NCI-H2029 (cell line): ENCODE results near the gene TSC22D2.
A peak's percentile ranks its signal among the peaks of the same experiment; 100 is the strongest.

ENCODE experiments used
- DNase-seq: peaks from one replicate; lab custom pipeline; 2025; lab: John Stamatoyannopoulos, UW

TSC22D2 gene

GRCh38 chr3:150385296-150386242 is 22.5 kb upstream of the TSC22D2 start:
- DNase-seq = no peak

- DNase-seq = no peak
These were observed 19.3 kb upstream of the TSC22D2 start for GRCh38 chr3:150388498-150389418.

- no peak for DNase-seq
These were observed 18.0 kb upstream of the TSC22D2 start for GRCh38 chr3:150390087-150390486.

- no peak for DNase-seq
These were observed 16.9 kb upstream of the TSC22D2 start for GRCh38 chr3:150391161-150391560.

GRCh38 chr3:150393745-150394144 is 14.4 kb upstream of the TSC22D2 start:
- DNase-seq = no peak

- DNase-seq = no peak
These were observed 13.5 kb upstream of the TSC22D2 start for GRCh38 chr3:150394606-150395005.

- no peak for DNase-seq
These were observed 11.6 kb upstream of the TSC22D2 start for GRCh38 chr3:150396491-150396890.

- no peak for DNase-seq
These were observed 11.0 kb upstream of the TSC22D2 start for GRCh38 chr3:150396956-150397550.

- no peak for DNase-seq
These were observed 9.0 kb upstream of the TSC22D2 start for GRCh38 chr3:150399060-150399459.

GRCh38 chr3:150401285-150401684 is 6.8 kb upstream of the TSC22D2 start:
- no peak for DNase-seq

GRCh38 chr3:150402217-150402616 is 5.9 kb upstream of the TSC22D2 start:
- no peak for DNase-seq

GRCh38 chr3:150404023-150404422 is 4.1 kb upstream of the TSC22D2 start:
- no peak for DNase-seq

- DNase-seq = no peak
These were observed 869 bp upstream of the TSC22D2 start for GRCh38 chr3:150407051-150407807.

GRCh38 chr3:150407808-150408220 is 284 bp upstream of the TSC22D2 start:
- DNase-seq = no peak

- DNase-seq = no peak
These were observed 1.0 kb downstream of the TSC22D2 start for GRCh38 chr3:150409125-150409511.

GRCh38 chr3:150409512-150410310 is 1.6 kb downstream of the TSC22D2 start:
- peak; percentile 9 for DNase-seq

- peak; percentile 7 for DNase-seq
These were observed 2.4 kb downstream of the TSC22D2 start for GRCh38 chr3:150410311-150411105.

GRCh38 chr3:150411106-150411460 is 3.0 kb downstream of the TSC22D2 start:
- no peak for DNase-seq

- no peak for DNase-seq
These were observed 3.4 kb downstream of the TSC22D2 start for GRCh38 chr3:150411546-150411945.

GRCh38 chr3:150411976-150412375 is 3.9 kb downstream of the TSC22D2 start:
- DNase-seq = no peak
